Testis (tissue), 2 donors: Measurements from ENCODE around the gene GRK1.

ENCODE experiments used
- CTCF ChIP-seq, 3 experiments: fragments of 450-650 bp in 2 of 3; fragments of 200-600 bp in 1 of 3; sonication (generic) in 1 of 3; IDR thresholded peaks; one replicate each; pipeline ENCODE4 v1.5.1; 2016 to 2019; ENCODE audit warnings: antibody characterized with exemption in 3 of 3, mild to moderate bottlenecking in 2 of 3, moderate library complexity in 1 of 3
- POLR2A ChIP-seq: fragments of 450-650 bp; IDR thresholded peaks from one replicate; pipeline ENCODE4 v1.6.1; 2017; ENCODE audit warnings: antibody characterized with exemption, mild to moderate bottlenecking, moderate library complexity

- no peak for TF ChIP-seq CTCF (IDR thresholded peaks at IDR 0.05)
- TF ChIP-seq POLR2A, result no peak
Observed at GRCh38 chr13:113740286-113740556, 73.2 kb downstream of the GRK1 start.
